A549 treated with dexamethasone at 1 μM for 4 hours (cell line): Measurements from ENCODE around the gene ZNF768. TPM values are rescaled to one million over a fixed set of nuclear protein-coding genes. Genes with fewer than 3 reads are reported as not detected.

Source experiments
- total RNA-seq: library from RNA; stranded (reverse); fragments of 200-300 nt; extraction: Qiagen RNA extraction; gene quantifications from 5 replicates; pipeline ENCODE4 v1.2.3, GENCODE V29; 2022

ZNF768 gene
- total RNA-seq = 37.5 to 48.9 TPM (median 48.5 TPM) in 5 replicates

GRCh38 chr16:30526137-30526822 is at the start of gene ZNF768:
ZNF768 (minus strand) TSS chr16:30526566; CDS start chr16:30526413, 153 bp downstream.

GRCh38 chr16:30571445-30572322 is 45.3 kb upstream of the ZNF768 start, which contains the start of gene ZNF688:
ZNF688 (minus strand) TSS chr16:30571714; CDS start chr16:30571629, 85 bp downstream.

GRCh38 chr16:30557957-30558788 is 31.8 kb upstream of the ZNF768 start, which contains the start of gene ZNF764:
ZNF764 (minus strand) TSS chr16:30558374; CDS start chr16:30558182, 192 bp downstream.

GRCh38 chr16:30534368-30535105 is 8.2 kb upstream of the ZNF768 start, which contains the start of gene ZNF747:
ZNF747 (minus strand) TSS chr16:30534858; CDS start chr16:30534679, 179 bp downstream.

Other genes starting within 250 kb of the ZNF768 start
- gene CD2BP2, start 171.3 kb downstream of the ZNF768 start, total RNA-seq = 63.4 to 68.7 TPM (median 64.9 TPM) in 5 replicates
- 19.6 to 32.4 TPM (median 31.4 TPM) in 5 replicates for gene TBC1D10B, start 156.1 kb downstream of the ZNF768 start, total RNA-seq
- 0.41 to 0.97 TPM (median 0.53 TPM) in 3 of 5 replicates, not detected in the others for gene MYL11, start 151.8 kb downstream of the ZNF768 start, total RNA-seq
- 0.87 to 2.8 TPM (median 2.3 TPM) in 5 replicates for gene SEPTIN1, start 144.0 kb downstream of the ZNF768 start, total RNA-seq
- 11.5 to 13.9 TPM (median 13.3 TPM) in 5 replicates for gene ZNF48, start 131.1 kb downstream of the ZNF768 start, total RNA-seq
- gene ZNF771, start 119.0 kb downstream of the ZNF768 start, total RNA-seq = 3.2 to 4.3 TPM (median 4.2 TPM) in 5 replicates
- 98.5 to 114 TPM (median 109 TPM) in 5 replicates for gene DCTPP1, start 96.5 kb downstream of the ZNF768 start, total RNA-seq
- gene SEPHS2, start 80.7 kb downstream of the ZNF768 start, total RNA-seq = 43.0 to 47.1 TPM (median 44.3 TPM) in 5 replicates
- gene ITGAL, start 53.8 kb downstream of the ZNF768 start, total RNA-seq = 0.02 to 0.16 TPM (median 0.11 TPM) in 3 of 5 replicates, not detected in the others
- 3.2 to 5.4 TPM (median 4.4 TPM) in 5 replicates for gene ZNF747, start 8.3 kb upstream of the ZNF768 start, total RNA-seq
- gene ZNF764, start 31.8 kb upstream of the ZNF768 start, total RNA-seq = 3.9 to 6.2 TPM (median 5.8 TPM) in 5 replicates
- gene ZNF688, start 45.1 kb upstream of the ZNF768 start, total RNA-seq = 7.1 to 8.3 TPM (median 7.6 TPM) in 5 replicates
- not detected in 5 replicates for gene ZNF785, start 59.1 kb upstream of the ZNF768 start, total RNA-seq
- 8.6 to 10.5 TPM (median 9.9 TPM) in 5 replicates for gene ZNF689, start 83.8 kb upstream of the ZNF768 start, total RNA-seq
- 15.9 to 23.6 TPM (median 22.7 TPM) in 5 replicates for gene PRR14, start 124.4 kb upstream of the ZNF768 start, total RNA-seq
- 26.0 to 48.5 TPM (median 46.3 TPM) in 5 replicates for gene FBRS, start 131.9 kb upstream of the ZNF768 start, total RNA-seq
- gene SRCAP, start 172.6 kb upstream of the ZNF768 start, total RNA-seq = 7.8 to 36.9 TPM (median 31.2 TPM) in 5 replicates
- 19.9 to 31.6 TPM (median 26.2 TPM) in 5 replicates for gene PHKG2, start 221.9 kb upstream of the ZNF768 start, total RNA-seq
- 3.1 to 8.7 TPM (median 7.5 TPM) in 5 replicates for gene CFAP119, start 235.5 kb upstream of the ZNF768 start, total RNA-seq
- gene RNF40, start 235.8 kb upstream of the ZNF768 start, total RNA-seq = 67.2 to 89.4 TPM (median 83.7 TPM) in 5 replicates